Cortex of kidney (tissue), 1 donor: Measurements from ENCODE around the gene COL11A1.
"Not testable (repeated sequence)": the region's sequence is repeated elsewhere in the genome, so short reads cannot be mapped to it uniquely, and the experiment has no call there.

Source experiments
- DNase-seq: peaks from one replicate; lab custom pipeline; 2025; lab: John Stamatoyannopoulos, UW

The COL11A1 gene

DNA sequence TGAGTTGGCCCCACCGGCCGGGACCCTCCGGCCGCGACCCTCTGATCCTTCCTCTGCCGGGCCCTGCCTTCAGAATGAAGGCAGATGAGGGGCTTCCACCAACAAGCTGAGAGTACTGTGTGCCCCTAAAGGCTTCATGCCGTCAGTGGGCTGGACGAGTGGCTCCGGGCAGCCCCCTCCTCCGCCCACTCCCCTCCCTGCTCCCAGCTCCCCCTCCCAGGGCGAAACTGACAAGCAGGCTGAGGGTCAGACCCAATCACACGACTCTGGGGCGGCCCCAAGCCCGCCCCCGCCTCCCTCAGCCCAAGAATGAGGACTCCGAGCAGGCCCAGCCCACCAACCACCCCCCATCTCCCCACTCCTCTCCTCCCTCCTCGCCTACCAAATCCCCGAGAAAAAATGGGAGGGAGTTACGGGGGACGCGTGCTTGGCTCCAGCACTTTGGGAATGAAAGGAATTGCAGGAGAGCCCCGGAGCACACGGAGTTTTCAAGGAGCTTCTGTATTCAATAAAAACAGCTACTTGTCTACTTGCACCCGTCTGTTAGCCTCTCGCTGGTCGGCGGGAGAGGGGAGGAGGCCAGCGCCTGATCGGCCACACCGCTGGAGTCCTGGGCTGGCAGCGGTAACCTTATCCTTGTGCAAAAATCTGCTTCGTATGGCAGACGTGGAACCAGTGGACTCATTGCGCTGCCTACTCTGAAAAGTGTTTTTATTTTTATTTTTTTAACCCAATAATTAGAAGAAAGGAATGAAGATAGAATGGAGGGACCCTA is at the start of gene COL11A1:
TSS of gene COL11A1 (minus strand) at position 147 of the 775 bp plus-strand sequence. CDS start 344 bp downstream, outside the sequence.
- DNase-seq = no peak

DNA sequence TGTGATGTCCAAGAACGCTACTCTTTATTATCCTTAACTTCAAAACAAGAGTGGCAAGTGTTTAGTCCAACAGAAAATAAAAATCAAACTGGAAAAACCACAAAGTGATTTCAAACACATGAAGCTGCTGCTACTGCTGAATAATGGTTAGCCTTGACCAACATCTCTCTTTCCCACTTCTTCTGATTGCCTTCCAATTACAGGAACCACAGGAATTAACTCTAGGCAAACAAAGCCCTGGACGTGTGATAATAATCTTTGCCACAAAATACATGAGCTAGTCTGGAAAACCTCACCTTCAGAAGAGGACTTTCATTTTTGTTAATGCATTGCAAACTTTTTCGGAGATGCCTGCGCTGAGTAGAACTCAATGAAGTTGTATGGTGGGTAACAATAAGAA is 48.6 kb upstream of the COL11A1 start:
- no peak for DNase-seq

DNA sequence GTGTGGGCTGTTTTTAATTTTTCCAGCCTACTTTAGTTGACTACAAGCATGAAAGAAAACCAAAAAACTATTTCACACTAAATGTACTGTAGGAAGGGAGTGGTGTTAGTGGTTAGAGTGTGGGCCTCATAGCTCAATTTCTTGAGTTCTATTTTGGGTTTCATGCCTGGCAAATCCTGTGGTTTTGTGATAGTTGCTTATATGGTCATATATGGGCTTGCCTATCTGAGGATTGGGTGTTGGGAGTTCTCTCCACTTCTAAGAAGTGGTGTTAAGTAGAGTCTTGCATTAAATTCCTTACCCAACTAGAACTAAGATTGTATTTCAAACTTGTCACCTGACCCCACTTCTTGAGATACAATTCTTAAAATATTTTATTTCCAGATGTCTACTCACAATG is 37.8 kb upstream of the COL11A1 start:
- DNase-seq = no peak

DNA sequence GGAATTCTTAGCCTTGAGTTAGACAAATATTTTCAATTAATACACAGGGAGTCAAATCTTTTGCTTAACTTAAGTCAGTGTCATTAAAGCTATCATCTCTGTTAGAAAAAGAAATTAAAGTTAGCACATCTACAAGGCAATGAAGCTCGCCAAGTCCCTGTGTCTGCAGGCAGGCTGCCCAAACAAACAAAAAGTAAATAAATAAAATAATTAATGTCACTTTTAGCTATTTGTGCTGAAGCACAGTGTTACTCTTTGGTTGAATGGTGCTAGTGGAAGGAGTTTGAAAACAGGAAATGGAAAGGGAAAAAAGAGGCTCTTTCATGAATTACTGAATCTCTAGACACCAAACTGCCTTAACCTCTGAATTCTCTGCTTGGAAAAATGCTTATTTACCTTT is 37.1 kb upstream of the COL11A1 start:
- DNase-seq = no peak

DNA sequence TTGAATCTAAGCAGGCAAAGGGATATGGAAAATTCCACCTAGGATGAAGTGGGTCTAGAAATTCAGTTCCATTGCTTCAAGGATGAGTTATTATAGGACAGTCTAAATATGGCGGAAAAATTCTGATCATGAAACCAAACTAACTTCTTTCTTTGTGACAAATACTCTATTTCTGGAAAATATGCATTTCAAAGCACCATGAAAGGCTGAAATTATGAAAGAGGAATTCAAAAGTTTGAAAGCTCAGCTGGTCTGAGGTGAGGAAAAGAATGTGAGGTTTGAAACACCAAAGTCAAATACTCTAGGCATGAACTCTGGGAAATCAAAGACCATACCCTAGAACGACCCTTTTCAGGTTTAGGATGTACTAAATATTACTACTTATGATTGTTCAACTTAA is 36.4 kb upstream of the COL11A1 start:
- no peak for DNase-seq

DNA sequence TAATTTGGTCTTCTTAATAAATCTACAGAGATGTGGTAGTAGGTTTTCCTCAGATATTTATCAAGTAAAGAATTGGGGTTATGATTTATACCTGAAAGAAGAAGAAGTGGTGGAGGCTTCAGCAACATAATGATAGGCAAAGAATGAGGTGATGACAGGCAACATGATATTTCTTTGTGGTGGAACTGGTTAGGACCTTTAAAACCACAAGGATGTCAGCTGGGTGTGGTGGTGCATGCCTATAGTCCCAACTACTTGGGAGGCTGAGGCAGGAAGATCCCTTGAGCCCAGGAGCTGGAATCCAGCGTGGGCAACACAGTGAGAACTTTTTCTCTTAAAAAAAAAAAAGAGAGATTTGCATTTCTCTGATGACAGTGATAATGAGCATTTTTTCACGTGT is 34.1 kb upstream of the COL11A1 start:
- DNase-seq = no peak

DNA sequence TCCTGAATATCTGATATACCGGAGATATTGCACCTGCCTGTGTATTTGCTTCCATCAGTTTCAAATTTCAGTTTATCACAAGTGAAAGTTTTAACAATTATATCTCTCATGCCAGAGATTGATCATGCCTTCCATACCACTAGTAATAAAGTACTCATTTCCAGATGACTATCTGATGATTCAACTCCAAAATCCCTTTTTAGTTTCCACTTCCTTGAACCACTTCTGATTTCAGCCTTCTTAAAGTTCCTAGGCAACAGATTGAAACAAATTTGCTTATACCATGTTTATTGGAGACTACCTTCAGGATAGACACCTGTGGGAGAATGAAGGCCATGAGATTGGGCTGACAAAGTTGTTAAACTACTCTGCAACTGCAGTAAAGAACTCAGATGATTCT is 21.5 kb upstream of the COL11A1 start:
- DNase-seq = no peak

DNA sequence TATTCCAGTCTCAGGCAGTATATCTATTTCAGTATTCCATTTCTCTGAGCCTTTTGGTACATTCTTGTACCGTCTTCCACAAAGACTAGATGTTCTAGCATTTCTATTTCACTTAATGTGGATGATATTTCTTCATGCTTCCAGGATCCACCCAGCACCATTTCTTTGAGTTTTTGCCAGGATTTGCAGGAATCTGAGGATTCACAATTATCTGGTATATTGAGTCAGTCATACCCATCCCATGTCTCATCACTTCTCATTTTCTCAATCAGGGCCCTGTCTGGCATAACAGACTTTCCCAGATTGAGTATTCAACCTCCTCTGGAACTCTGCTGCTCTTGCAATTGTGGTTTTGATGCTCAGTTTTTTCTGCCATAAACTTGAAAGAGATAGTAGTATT is 20.9 kb upstream of the COL11A1 start:
- DNase-seq = no peak

DNA sequence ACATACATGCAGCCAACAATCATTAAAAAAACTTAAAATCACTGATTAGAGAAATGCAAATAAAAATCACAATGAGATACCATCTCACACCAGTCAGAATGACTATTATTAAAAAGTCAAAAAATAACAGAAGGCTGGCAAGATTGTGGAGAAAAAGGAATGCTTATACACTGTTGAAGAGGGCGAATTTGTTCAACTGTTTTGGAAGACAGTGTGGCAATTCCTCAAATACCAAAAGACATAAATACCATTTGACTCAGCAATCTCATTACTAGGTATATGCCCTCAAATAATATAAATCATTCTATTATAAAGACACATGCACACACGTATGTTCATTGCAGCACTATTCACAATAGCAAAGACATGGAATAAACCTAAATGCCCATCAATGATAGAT is 19.9 kb upstream of the COL11A1 start:
- not testable (repeated sequence) for DNase-seq

DNA sequence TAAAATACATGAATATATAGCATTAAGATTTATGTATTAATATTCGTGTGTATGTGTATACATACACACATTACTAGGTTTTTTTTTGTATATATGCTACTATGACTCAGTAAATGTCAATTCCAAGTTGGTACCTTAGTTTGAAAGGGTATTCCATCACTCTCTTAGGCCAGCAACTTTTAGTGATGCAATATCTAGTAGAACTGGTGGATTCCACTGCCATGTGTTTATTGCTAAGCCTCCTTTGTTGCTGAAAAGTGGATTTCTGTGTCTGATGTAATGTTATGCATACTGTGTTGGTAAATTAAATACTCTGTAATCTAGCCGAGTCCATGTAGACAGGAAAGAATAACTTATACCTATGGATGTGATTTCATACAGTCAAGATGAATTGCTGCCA is 16.9 kb upstream of the COL11A1 start:
- DNase-seq = no peak

DNA sequence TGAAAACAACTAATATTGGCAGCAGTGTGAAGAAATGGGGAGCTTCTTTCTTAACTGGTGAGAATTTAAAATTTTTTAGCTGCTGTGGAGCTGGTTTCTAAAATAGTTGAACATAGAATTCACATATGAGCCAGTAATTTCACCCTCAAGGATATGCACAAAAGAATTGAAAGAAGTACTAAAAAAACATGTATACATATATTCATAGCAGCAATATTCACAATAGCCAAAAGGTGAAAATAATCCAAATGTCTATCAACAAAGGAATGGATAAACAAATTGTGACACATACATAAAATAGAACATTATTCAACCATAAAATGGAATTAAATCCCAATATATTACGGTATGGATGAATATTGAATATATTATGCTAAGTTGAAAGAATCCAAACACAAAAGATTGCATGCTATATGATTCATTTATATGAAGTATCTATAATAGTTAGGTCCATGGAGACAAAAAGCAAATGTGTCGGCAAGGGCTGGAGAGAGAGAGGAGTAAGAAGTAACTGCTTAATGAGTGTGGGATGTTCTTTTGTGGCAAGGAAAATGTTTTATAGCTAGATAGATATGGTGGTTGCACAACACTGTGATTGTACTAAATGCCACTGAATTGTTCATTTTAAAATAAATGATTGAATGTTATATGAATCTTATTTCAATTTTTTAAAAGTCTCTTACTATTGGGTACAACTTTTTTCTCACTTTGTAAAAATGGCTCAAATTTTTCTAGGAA is 14.8 kb upstream of the COL11A1 start:
- no peak for DNase-seq

DNA sequence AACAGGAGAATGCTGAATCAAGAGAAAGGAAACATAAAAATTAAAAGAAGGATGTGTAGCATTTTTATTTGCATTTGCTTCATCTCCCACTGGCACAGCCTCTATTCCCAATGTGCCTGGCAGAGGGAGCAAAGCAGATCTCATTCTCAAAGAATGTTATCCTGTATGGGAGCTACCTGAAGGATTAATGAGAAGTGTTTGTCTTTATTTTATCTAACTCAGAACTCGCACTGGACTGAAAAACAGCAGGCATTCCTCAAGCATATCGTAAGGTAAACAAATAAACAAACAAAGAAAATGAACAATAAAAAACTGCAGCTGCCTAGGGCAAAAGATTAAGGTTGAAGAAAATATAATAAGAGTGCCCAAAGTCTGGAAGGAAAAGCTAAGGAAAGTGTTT is 12.7 kb upstream of the COL11A1 start:
- DNase-seq = no peak

DNA sequence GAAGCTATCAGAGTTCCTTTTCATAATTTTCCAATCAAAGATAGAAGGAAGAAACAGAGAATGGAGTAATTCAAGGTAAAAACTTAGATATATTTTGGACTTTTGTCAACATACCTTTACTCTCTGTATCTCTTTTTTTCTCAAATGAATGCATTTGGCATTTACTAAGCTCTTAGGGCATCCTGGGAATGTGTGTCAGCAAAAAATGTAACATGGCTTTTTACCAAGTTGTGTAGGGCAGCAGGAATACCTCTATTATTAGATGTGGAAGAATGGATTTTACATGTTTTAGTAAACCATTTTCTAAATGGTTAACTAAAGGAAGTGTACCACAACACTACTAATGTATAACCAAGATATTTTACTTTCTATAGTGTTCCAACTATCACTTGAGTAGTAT is 4.2 kb upstream of the COL11A1 start:
- no peak for DNase-seq

DNA sequence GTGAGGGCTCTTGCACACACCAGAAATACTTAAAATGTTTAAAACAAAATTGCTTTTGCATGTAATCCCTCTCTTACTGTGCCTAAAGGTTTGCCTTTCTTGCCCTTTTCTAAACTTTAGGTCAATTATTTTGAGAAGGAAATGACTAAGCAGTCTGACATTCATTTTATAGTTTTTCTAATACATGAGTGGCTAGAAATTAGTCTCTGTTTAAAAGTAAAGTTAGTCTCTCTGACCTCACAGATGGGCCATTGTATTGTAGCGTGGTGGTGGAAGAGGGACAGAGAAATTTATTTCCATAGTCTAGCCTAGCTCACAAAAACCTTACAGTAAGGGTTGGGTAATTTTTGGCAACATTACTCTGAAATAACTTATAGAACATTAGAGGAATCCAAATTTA is 3.6 kb upstream of the COL11A1 start:
- DNase-seq = no peak

DNA sequence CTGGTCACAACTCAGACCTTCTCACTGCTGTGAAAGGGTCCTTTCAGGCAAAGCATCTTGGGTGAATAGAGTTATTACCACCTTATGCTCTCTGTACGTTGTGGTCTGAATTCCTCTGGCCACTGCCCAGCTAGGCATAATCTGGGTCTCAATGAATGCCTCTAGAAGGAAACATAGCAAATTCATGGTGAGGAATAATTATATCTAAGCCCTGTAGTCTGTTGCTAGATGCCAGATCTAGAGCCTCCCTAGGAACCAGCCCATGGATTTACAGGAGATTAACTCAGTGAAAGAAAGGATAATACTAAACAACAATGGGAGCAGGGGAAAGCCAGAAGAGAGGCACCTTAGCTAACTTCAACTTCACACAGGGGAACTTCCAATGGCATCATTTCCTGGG is 2.4 kb upstream of the COL11A1 start:
- DNase-seq = no peak

DNA sequence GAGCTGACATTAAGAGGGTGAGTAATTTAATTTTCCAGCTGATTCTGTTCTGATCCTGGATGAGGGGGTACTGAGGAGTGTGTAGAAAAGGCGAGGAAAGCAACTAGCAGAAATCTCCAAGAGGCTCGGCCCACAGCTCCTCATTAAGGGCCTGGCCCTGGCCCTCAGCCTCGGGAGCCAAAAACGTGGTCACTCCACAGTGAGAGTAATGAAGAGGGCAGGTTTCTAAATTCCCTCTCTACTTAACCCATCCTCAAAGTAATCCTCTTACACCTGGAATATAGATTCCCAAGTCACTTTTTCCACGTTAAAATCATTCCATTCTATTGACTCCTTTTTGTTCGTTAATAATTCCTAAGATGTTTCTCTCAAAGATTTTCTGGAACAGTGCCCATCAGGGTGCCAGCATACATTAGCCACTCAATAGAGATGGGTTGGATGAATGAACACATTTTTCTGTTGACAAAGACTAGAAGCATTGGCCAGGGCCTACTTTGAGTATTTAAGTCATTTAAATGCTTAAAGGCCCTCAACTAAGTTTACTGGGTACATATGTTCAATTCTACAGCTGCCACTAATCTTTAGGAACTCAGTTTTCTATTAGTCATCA is 1.1 kb upstream of the COL11A1 start:
- DNase-seq = no peak

DNA sequence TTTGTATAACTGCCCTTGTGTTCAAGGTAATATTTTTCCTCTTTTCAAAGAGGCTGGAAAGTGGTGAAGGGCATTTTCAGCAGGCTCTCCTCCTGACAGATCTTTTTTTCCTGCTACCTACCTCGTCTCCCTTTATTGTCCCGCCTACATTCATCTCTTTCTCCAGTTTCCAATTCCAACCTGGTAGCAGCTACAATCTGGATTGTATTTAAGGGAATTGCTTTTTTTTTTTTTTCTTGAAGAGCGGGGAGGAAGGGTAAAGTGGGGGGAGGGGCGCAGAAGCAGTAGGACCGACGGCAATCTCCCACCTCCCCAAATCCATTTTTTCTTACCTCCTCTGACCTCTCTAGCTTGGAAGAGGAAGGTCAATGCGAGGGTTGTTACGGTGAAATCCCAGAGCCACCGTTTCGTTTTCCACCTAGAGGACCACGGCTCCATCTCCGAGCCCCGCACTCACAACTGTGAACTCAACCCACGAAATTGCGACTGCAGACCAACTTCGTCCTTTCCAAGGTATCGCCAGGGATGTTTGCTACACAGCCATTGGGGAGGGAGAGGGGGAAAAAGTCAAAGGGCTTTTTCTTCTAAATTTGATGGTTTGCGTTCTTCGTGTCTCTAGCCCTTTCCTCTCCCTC is 464 bp downstream of the COL11A1 start:
- DNase-seq = no peak

DNA sequence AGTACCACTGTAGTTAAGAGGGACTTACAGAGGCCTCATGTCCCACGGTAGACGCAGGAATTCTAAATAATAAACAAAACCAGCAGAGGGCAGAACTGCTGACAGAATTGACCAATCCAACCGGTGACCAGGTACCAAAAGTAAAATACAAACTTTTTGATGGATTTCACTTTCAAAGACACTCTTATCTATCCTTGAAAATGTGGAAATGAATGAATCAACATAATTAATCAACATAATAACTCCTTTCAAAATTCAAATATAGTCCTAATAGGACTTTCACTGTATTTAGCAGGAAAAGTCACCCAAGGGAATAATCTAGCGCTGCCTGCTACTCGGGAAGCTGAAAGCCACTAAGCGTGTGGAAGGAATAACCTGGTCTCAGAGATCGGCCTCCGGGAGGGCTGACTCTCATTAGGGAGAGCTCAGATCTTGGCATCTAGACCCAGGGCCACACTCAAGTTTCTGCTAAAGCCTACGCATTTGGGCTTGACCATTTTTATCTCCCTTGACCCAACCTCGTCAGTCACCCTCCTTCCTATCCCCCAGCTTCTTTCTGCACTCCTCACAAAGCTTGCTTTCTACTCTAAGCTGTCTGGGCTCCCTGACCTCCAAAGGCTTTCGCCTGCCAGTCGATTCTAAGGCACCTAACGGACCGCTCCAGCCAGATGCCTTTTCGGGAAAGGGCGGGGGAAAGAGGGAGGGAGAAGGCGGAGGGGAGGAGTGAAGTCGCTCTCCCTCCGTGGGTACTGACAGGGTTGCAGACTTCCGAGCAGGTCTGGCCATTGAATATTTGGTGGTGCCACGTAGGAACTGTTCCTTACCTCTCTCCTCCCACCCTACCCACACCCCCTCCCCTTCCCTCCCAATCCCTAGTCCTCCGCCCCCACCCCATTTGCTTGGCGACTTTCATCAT is 1.6 kb downstream of the COL11A1 start:
- DNase-seq = no peak

DNA sequence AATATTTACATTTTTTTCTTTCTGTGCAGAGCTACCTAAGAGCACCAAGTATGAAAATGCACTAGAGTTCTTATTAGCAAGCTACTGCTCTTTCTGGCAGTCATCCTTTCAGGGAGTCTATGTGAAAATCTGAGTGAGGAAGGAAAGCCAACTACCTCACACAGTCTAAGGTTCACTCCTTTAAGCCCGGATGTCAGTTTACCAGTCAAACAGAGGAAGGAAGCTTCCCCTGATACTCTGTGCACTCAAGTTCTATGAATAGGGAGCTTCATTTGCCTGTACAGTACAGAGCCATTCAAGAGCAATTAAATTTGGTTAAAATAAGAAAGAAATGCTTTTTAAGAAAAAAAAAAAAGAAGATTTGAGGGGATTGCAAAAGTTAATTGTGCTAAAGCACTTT is 6.9 kb downstream of the COL11A1 start:
- DNase-seq = no peak

DNA sequence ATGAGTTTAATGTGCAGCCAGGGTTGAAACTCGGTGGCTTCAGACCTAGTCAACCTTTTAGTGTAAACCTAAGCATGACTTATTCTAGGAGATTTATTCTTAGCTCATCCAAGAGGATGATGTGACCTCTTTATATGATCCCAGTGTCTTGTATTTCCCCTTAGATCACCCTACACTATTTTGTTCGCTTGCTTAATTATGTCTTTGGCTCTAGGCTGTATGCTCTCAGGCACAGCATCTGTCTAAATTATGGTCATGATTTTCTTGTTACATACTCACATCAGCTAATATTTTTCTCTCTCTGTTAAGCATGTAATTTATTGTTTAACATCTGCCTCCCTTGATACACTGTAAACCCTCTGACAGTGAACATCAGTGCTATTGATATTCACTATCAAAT is 19.1 kb downstream of the COL11A1 start:
- DNase-seq = no peak

DNA sequence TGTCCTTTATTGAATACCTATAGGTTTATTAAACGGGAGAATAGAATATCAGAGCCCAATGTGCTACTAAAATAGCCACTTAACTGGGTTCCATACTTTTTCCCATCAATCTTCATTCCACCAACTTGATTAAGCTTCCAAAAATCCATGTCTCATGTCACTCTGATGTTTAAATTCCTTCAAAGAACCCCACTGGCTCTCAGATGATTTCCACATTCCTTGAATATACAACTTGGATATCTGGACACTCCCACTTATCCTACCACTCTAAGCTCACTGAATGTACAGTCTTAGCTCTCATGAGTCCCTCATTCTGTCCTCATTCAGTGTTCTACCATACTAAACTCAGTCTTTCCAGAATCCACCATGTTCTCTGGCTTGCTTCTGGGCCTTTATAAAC is 21.1 kb downstream of the COL11A1 start:
- DNase-seq = no peak

DNA sequence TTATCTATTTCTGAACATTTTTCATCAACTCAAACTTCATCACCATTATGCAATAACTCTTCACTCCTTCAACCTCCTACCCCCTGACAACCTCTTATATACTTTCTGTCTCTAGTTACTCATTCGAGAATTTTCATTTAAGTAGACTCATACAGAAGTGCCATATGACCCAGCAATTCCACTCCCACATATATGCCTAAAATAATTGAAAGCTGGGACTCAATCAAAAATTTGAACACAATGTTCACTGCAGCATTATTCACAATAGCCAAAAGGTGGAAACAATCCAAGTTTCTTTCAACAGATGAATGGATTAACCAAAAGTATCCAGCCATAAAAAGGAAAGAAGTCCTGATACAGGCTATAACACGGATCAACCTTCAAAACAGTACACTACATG is 24.1 kb downstream of the COL11A1 start:
- no peak for DNase-seq
